BE2C (cell line): ENCODE data around the gene PIK3AP1.
"Not testable (repeated sequence)": the region's sequence is repeated elsewhere in the genome, so short reads cannot be mapped to it uniquely, and the experiment has no call there.

Experiments used
- DNase-seq: peaks from one replicate; pipeline ENCODE4 v3.0.0-alpha.2; 2020
- H3K27me3 ChIP-seq: fragments of 250-450 bp; sonication (Bioruptor Pico); 2 replicates; pipeline ENCODE4 v1.5.1; 2020; ENCODE audit warnings: mild to moderate bottlenecking
- H3K36me3 ChIP-seq: fragments of 250-450 bp; sonication (Bioruptor Pico); 2 replicates; pipeline ENCODE4 v1.5.1; 2020; ENCODE audit warnings: mild to moderate bottlenecking
- H3K4me1 ChIP-seq: fragments of 250-450 bp; sonication (Bioruptor Pico); 2 replicates; pipeline ENCODE4 v1.5.1; 2020
- H3K4me3 ChIP-seq: 2 replicates; pipeline ENCODE4 v1.5.1; 2011; ENCODE audit warnings: low read depth, low read length
- H3K9me3 ChIP-seq: fragments of 250-450 bp; sonication (Bioruptor Pico); 2 replicates; pipeline ENCODE4 v1.5.1; 2020
- TF ChIP-seq, protein P1 (sequence below): IDR thresholded peaks from 2 replicates; pipeline ENCODE4 v1.5.1; 2012; ENCODE audit warnings: mild to moderate bottlenecking, low read depth, low read length

Gene PIK3AP1

DNA sequence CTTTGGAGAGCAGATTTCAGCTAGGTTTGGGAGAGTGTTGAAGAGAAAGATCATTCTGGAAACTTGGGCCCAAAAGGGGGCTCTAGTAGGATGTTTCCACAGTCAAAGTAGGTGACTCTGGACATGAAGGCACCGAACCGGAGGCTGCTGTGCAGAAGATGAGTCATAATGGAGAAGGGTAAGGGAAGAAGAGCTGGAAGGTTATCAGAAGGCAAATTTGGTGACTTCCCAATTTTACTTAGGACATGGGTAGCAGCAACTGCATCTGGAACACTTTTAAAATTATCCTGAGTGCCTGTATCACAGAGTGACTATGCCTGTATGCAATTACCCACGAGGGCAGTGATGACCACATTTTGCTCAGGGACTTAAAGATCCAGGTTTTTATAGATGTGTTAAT, 38.8 kb downstream of the PIK3AP1 start:
- Histone ChIP-seq H3K4me1 (no peaks in the 10 kb centered on the region), H3K9me3 (no peaks in the 10 kb centered on the region)

DNA sequence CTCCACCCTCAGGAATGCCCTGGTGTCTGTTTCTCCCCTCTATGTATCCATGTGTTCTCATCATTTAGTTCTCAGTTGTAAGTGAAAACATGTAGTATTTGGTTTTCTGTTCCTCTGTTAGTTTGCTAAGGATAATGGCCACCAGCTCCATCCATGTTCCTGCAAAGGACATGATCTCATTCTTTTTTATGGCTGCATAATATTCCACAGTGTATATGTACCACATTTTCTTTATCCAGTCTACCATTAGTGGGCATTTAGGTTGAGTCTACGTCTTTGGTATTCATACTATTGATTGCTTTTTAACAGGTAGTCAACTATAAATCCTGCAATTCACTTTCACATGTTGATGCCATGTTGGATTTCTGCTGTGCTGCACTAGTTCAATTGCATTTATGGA, 39.9 kb downstream of the PIK3AP1 start:
- not testable (repeated sequence) for H3K4me3 ChIP-seq, H3K27me3 ChIP-seq, H3K4me1 ChIP-seq, H3K36me3 ChIP-seq, DNase-seq, H3K9me3 ChIP-seq

More for the DNA sequence above, 38.8 kb downstream of the PIK3AP1 start:
- TF ChIP-seq, protein P1, sequence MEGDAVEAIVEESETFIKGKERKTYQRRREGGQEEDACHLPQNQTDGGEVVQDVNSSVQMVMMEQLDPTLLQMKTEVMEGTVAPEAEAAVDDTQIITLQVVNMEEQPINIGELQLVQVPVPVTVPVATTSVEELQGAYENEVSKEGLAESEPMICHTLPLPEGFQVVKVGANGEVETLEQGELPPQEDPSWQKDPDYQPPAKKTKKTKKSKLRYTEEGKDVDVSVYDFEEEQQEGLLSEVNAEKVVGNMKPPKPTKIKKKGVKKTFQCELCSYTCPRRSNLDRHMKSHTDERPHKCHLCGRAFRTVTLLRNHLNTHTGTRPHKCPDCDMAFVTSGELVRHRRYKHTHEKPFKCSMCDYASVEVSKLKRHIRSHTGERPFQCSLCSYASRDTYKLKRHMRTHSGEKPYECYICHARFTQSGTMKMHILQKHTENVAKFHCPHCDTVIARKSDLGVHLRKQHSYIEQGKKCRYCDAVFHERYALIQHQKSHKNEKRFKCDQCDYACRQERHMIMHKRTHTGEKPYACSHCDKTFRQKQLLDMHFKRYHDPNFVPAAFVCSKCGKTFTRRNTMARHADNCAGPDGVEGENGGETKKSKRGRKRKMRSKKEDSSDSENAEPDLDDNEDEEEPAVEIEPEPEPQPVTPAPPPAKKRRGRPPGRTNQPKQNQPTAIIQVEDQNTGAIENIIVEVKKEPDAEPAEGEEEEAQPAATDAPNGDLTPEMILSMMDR, result no peak
- DNase-seq, result no peak
- Histone ChIP-seq H3K4me3 (no peak overlapping the region), H3K27me3 (no peaks in the 10 kb centered on the region), H3K36me3 (no peaks in the 10 kb centered on the region)

DNA sequence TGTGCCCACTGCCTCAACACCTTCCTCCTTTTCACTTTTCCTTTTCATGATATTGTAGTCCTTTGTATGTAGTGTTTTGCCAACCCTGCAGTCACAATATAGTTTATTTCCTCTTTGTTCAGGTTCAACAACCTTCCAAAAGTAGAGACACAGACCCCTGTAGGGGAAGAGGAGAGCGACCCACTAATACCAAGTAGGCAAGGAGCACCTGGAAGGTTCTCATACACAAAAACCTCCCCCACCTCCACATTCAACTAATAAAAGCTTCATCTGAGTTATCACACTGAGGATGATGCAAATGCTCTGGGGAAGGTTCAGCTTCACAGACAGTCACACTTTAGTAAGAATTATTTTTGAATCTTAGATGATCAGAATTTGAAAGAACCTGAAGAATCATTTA, 41.6 kb downstream of the PIK3AP1 start:
- no peaks in the 10 kb centered on the region for H3K4me1 ChIP-seq
- TF ChIP-seq, protein P1, result no peak
- H3K9me3 ChIP-seq, result no peaks in the 10 kb centered on the region
- H3K4me3 ChIP-seq, result no peak overlapping the region
- no peaks in the 10 kb centered on the region for H3K36me3 ChIP-seq
- H3K27me3 ChIP-seq, result no peaks in the 10 kb centered on the region
- DNase-seq, result no peak

DNA sequence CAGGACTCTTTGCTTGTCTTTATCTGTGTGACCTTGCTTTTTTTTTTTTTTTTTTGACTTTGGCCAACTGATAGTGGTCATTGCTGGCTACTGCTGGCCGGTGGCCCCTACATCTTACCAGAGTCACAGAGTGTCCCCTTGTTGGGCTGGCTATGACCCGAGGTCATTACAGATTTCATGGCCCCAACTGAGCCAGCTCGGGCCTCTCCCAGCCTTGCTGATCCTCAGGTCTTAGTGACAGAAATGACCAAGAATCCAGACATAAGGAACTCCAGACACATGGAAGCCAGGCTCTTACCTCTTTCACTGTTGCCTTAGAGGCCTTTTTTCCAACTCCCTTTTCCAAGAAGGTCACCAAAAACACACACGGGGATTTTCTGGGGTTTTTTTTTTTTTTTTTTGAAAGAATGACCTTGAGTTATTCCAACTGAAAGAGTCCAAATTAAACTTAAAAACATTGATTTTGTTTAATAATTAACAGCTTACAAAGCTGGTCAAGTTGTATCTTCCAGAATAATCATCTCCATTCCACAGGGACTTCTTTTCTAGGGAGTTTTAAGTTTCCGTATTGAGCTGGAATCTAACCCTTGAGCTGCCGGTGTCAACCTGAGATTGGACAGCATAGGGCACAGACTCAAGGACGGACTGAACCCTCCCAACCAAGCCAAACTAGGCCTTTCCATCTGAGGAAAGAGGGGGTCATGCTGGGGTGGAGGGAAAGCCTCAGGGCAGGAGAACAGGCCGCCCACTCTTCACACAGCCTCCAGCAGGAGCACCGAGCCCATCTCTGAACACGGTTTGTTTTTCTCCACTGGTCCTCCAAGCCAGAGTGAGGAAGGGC, 43.8 kb downstream of the PIK3AP1 start:
- no peak overlapping the region for H3K4me3 ChIP-seq
- no peaks in the 10 kb centered on the region for H3K9me3 ChIP-seq
- no peak for DNase-seq
- no peaks in the 10 kb centered on the region for H3K36me3 ChIP-seq
- TF ChIP-seq, protein P1, result no peak
- no peaks in the 10 kb centered on the region for H3K4me1 ChIP-seq
- H3K27me3 ChIP-seq, result no peaks in the 10 kb centered on the region

DNA sequence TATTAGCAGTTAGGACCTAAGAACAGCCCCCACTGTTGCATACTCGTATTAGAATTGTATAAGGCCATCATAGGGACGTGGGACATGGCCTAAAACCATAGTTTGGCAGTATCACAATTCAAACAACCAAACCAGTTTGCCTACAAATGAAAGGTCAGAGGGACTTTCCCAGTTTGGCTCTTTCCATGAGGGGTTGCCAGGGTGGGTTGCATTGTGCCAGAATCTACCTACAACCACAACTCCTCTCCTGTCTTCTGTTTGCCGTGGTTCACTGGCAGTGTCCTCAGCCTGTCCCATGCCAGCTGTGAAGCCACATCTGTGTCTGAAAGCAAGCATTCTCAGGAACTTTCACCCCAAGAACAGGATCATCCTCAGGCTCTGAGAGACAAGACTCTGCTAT, 44.5 kb downstream of the PIK3AP1 start:
- no peaks in the 10 kb centered on the region for H3K27me3 ChIP-seq
- TF ChIP-seq, protein P1, result no peak
- no peak overlapping the region for H3K4me3 ChIP-seq
- H3K9me3 ChIP-seq, result no peaks in the 10 kb centered on the region
- DNase-seq, result no peak
- H3K36me3 ChIP-seq, result no peaks in the 10 kb centered on the region
- H3K4me1 ChIP-seq, result no peaks in the 10 kb centered on the region

DNA sequence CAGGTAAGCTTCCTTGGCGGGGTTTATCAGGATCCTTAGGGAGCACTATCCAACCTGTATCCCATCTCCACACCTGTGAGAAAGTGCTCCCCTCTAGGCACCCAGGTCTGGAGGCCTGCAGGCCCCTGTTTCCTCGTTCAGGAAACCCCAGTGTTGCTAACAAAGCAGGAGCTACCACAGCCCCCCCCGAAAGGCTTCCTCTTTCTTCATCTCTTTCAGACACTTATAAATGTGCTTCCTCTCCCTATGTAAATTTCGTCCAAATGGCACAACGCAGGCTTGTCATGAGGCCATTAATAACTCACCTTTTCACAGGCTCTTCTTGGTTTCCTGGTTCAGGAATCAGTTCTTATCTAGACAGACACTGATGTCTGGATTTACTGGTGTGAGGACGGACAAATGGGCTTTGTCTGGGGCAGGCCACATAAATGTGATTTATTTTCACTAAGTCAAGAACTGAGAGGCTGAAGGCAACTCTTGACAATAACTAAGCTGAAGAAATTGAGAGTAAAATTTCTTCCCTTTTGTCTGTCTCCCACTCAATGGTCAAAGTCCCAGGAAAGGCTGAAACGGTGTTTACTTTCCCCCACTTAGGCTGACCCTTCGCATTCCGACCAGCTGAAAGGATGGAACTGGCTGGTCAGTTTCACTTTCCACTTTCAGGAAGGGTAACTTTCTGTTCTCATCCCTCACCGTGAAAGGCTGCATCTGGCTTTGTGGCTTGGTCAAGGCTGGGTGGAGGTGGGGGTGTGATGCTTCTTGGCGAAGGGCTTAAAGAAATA, 46.8 kb downstream of the PIK3AP1 start:
- Histone ChIP-seq H3K9me3 (no peaks in the 10 kb centered on the region), H3K27me3 (no peaks in the 10 kb centered on the region), H3K4me1 (no peaks in the 10 kb centered on the region), H3K36me3 (no peaks in the 10 kb centered on the region), H3K4me3 (no peak overlapping the region)
- no peak for DNase-seq
- TF ChIP-seq, protein P1, result no peak
